Immature natural killer cell (primary cell): ENCODE data around the gene NUP88. TPM values are rescaled to one million over a fixed set of nuclear protein-coding genes. Genes with fewer than 3 reads are reported as not detected.
"Not testable (repeated sequence)": the region's sequence is repeated elsewhere in the genome, so short reads cannot be mapped to it uniquely, and the experiment has no call there.

ENCODE experiments used
- DNase-seq, 3 donors: peaks; one replicate each; pipeline ENCODE4 v3.0.0; 2022; ENCODE audit warnings: mixed read lengths in 1 of 3
- H3K27ac Mint-ChIP-seq, 6 donors: one replicate each; pipeline ENCODE4 v1.8.0; 2020; ENCODE audit warnings: mixed read lengths in 6 of 6, mild to moderate bottlenecking in 5 of 6, inconsistent platforms in 4 of 6, moderate library complexity in 3 of 6
- H3K27me3 Mint-ChIP-seq, 3 donors: one replicate each; pipeline ENCODE4 v1.8.0; 2020 to 2021; ENCODE audit warnings: low read depth in 3 of 3, mild to moderate bottlenecking in 3 of 3, mixed read lengths in 3 of 3, moderate library complexity in 3 of 3, inconsistent platforms in 1 of 3
- H3K36me3 Mint-ChIP-seq, 3 donors: one replicate each; pipeline ENCODE4 v1.8.0; 2020; ENCODE audit warnings: mixed read lengths in 3 of 3, inconsistent platforms in 2 of 3, mild to moderate bottlenecking in 2 of 3
- H3K4me1 Mint-ChIP-seq, 2 donors: one replicate each; pipeline ENCODE4 v1.8.0; 2020; ENCODE audit warnings: inconsistent platforms in 2 of 2, mild to moderate bottlenecking in 2 of 2, mixed read lengths in 2 of 2, moderate library complexity in 1 of 2
- H3K4me3 Mint-ChIP-seq, 5 donors: one replicate each; pipeline ENCODE4 v1.8.0; 2020; ENCODE audit warnings: mild to moderate bottlenecking in 5 of 5, mixed read lengths in 5 of 5, inconsistent platforms in 3 of 5, moderate library complexity in 3 of 5
- H3K9me3 Mint-ChIP-seq, 6 donors: one replicate each; pipeline ENCODE4 v1.8.0; 2020; ENCODE audit warnings: mild to moderate bottlenecking in 6 of 6, mixed read lengths in 6 of 6, inconsistent platforms in 4 of 6, moderate library complexity in 3 of 6
- polyA plus RNA-seq, 3 donors: library from polyadenylated mRNA; unstranded; fragments of 300-500 nt; fragmentation: Illumina TruSeq; gene quantifications; one replicate each; pipeline ENCODE4 v1.2.3, GENCODE V29; 2021

The NUP88 gene
- polyA plus RNA-seq: 10 to 100 TPM; 73.7 to 93.1 (median 77.7) TPM

- H3K4me3 Mint-ChIP-seq: peak within 1 kb of the TSS; percentile 96 to 99 (median 97)
- peak within 1 kb of the TSS; percentile 96 to 98 (median 97) for H3K27ac Mint-ChIP-seq
- H3K27me3 Mint-ChIP-seq: peaks cover 9 to 16% (median 13%) of the 10 kb centered on the region in 3 donors
- peak; percentile 95 to 97 (median 96) for DNase-seq
- peaks cover 36 to 50% of the 10 kb centered on the region in 2 donors for H3K4me1 Mint-ChIP-seq
- no peaks in the 10 kb centered on the region for H3K9me3 Mint-ChIP-seq
- H3K36me3 Mint-ChIP-seq: peaks cover 0 to 10% (median 9%) of the 10 kb centered on the region in 3 donors
Observed at GRCh38 chr17:5419356-5419958, at the start of gene NUP88. Gene NUP88, minus strand, starts transcription at chr17:5419662. Its CDS starts 12 bp downstream, at chr17:5419650.

- Mint-ChIP-seq H3K36me3 (peaks cover 0 to 13% (median 6%) of the 10 kb centered on the region in 3 donors), H3K9me3 (no peaks in the 10 kb centered on the region), H3K27me3 (no peaks in the 10 kb centered on the region), H3K4me3 (peak overlapping the region; percentile 71 to 88 (median 79)), H3K27ac (peak overlapping the region; percentile 10 to 76 (median 35)), H3K4me1 (peaks cover 31 to 44% of the 10 kb centered on the region in 2 donors)
- DNase-seq: peak in 1 of 3 donors; percentile 11
Observed at GRCh38 chr17:5468075-5468473, 48.6 kb upstream of the NUP88 start.

GRCh38 chr17:5467416-5467815 lies 48.0 kb upstream of the NUP88 start:
- Mint-ChIP-seq H3K27me3 (no peaks in the 10 kb centered on the region), H3K4me3 (peak overlapping the region; percentile 71 to 88 (median 79)), H3K36me3 (peaks cover 0 to 8% (median 6%) of the 10 kb centered on the region in 3 donors), H3K4me1 (peaks cover 31 to 44% of the 10 kb centered on the region in 2 donors), H3K9me3 (no peaks in the 10 kb centered on the region), H3K27ac (peak overlapping the region in 4 of 6 donors; percentile 10 to 59 (median 42))
- DNase-seq: no peak

GRCh38 chr17:5466295-5466694 lies 46.8 kb upstream of the NUP88 start:
- DNase-seq: no peak
- Mint-ChIP-seq H3K9me3 (no peaks in the 10 kb centered on the region), H3K4me1 (peaks cover 31 to 44% of the 10 kb centered on the region in 2 donors), H3K27ac (no peak overlapping the region), H3K4me3 (no peak overlapping the region), H3K27me3 (no peaks in the 10 kb centered on the region), H3K36me3 (peaks cover 1 to 5% (median 3%) of the 10 kb centered on the region in 3 donors)

GRCh38 chr17:5464717-5465507 lies 45.5 kb upstream of the NUP88 start:
- Mint-ChIP-seq H3K36me3 (peaks cover 4 to 11% (median 7%) of the 10 kb centered on the region in 3 donors), H3K27ac (no peak overlapping the region), H3K9me3 (no peaks in the 10 kb centered on the region), H3K4me3 (no peak overlapping the region), H3K4me1 (peaks cover 29 to 38% of the 10 kb centered on the region in 2 donors), H3K27me3 (peaks cover 0 to 3% (median 0%) of the 10 kb centered on the region in 3 donors)
- DNase-seq: no peak

- no peak for DNase-seq
- Mint-ChIP-seq H3K4me1 (no peaks in the 10 kb centered on the region), H3K36me3 (peaks cover 14 to 44% (median 20%) of the 10 kb centered on the region in 3 donors), H3K4me3 (no peak overlapping the region), H3K27me3 (no peaks in the 10 kb centered on the region), H3K9me3 (no peaks in the 10 kb centered on the region), H3K27ac (no peak overlapping the region)
Observed at GRCh38 chr17:5446786-5447185, 27.3 kb upstream of the NUP88 start.

GRCh38 chr17:5444209-5444608 lies 24.7 kb upstream of the NUP88 start:
- Mint-ChIP-seq H3K27ac (no peak overlapping the region), H3K4me3 (no peak overlapping the region), H3K4me1 (peaks cover 6 to 7% of the 10 kb centered on the region in 2 donors), H3K9me3 (no peaks in the 10 kb centered on the region), H3K27me3 (peaks cover 0 to 1% (median under 1%) of the 10 kb centered on the region in 3 donors), H3K36me3 (peaks cover 12 to 32% (median 14%) of the 10 kb centered on the region in 3 donors)
- DNase-seq: no peak

GRCh38 chr17:5443728-5444127 lies 24.3 kb upstream of the NUP88 start:
- no peak overlapping the region for H3K27ac Mint-ChIP-seq

GRCh38 chr17:5439446-5439764 lies 19.9 kb upstream of the NUP88 start:
- H3K9me3 Mint-ChIP-seq: no peaks in the 10 kb centered on the region
- H3K4me3 Mint-ChIP-seq: peak overlapping the region; percentile 80 to 93 (median 87)
- peak overlapping the region; percentile 87 to 93 (median 90) for H3K27ac Mint-ChIP-seq
- H3K4me1 Mint-ChIP-seq: peaks cover 31 to 37% of the 10 kb centered on the region in 2 donors
- no peak for DNase-seq
- peaks cover 0 to 7% (median 4%) of the 10 kb centered on the region in 3 donors for H3K36me3 Mint-ChIP-seq
- peaks cover 0 to 4% (median 3%) of the 10 kb centered on the region in 3 donors for H3K27me3 Mint-ChIP-seq

More at GRCh38 chr17:5443728-5444127, 24.3 kb upstream of the NUP88 start:
- H3K36me3 Mint-ChIP-seq: peaks cover 12 to 27% (median 14%) of the 10 kb centered on the region in 3 donors
- H3K9me3 Mint-ChIP-seq: no peaks in the 10 kb centered on the region
- H3K4me3 Mint-ChIP-seq: no peak overlapping the region
- no peak for DNase-seq
- peaks cover 0 to 3% (median 1%) of the 10 kb centered on the region in 3 donors for H3K27me3 Mint-ChIP-seq
- peaks cover 8 to 9% of the 10 kb centered on the region in 2 donors for H3K4me1 Mint-ChIP-seq

GRCh38 chr17:5438716-5439445 lies 19.4 kb upstream of the NUP88 start, which contains the start of gene C1QBP:
Gene C1QBP, minus strand, starts transcription at chr17:5439155. Its CDS starts 82 bp downstream, at chr17:5439073.
- Mint-ChIP-seq H3K9me3 (no peaks in the 10 kb centered on the region), H3K27me3 (peaks cover 0 to 4% (median 3%) of the 10 kb centered on the region in 3 donors), H3K4me1 (peaks cover 31 to 37% of the 10 kb centered on the region in 2 donors), H3K4me3 (peak within 1 kb of the TSS; percentile 80 to 93 (median 87)), H3K36me3 (peaks cover 0 to 6% (median 4%) of the 10 kb centered on the region in 3 donors), H3K27ac (peak within 1 kb of the TSS; percentile 87 to 93 (median 90))
- peak; percentile 92 to 94 (median 93) for DNase-seq

- H3K4me1 Mint-ChIP-seq: peaks cover 31 to 37% of the 10 kb centered on the region in 2 donors
- no peaks in the 10 kb centered on the region for H3K9me3 Mint-ChIP-seq
- H3K27me3 Mint-ChIP-seq: peaks cover 0 to 4% (median 3%) of the 10 kb centered on the region in 3 donors
- H3K4me3 Mint-ChIP-seq: peak overlapping the region; percentile 80 to 93 (median 87)
- peak overlapping the region; percentile 72 to 88 (median 82) for H3K27ac Mint-ChIP-seq
- no peak for DNase-seq
- peaks cover 0 to 14% (median 6%) of the 10 kb centered on the region in 3 donors for H3K36me3 Mint-ChIP-seq
Observed at GRCh38 chr17:5437721-5438317, 18.4 kb upstream of the NUP88 start.

- H3K4me3 Mint-ChIP-seq: peak overlapping the region in 1 of 5 donors; percentile 35
- H3K36me3 Mint-ChIP-seq: peaks cover 4 to 30% (median 15%) of the 10 kb centered on the region in 3 donors
- peak overlapping the region in 3 of 6 donors; percentile 12 to 57 (median 17) for H3K27ac Mint-ChIP-seq
- H3K27me3 Mint-ChIP-seq, H3K9me3 Mint-ChIP-seq, DNase-seq: not testable (repeated sequence)
- peaks cover 32 to 39% of the 10 kb centered on the region in 2 donors for H3K4me1 Mint-ChIP-seq
Observed at GRCh38 chr17:5435781-5436315, 16.4 kb upstream of the NUP88 start.

- DNase-seq: no peak
- Mint-ChIP-seq H3K4me1 (peaks cover 34 to 43% of the 10 kb centered on the region in 2 donors), H3K36me3 (peaks cover 4 to 34% (median 20%) of the 10 kb centered on the region in 3 donors), H3K27me3 (peaks cover 0 to 4% (median 3%) of the 10 kb centered on the region in 3 donors), H3K4me3 (no peak overlapping the region), H3K27ac (peak overlapping the region in 1 of 6 donors; percentile 64), H3K9me3 (no peaks in the 10 kb centered on the region)
Observed at GRCh38 chr17:5434984-5435383, 15.5 kb upstream of the NUP88 start.
